ENCODE measurements around the gene CEP170. TPM values are rescaled to one million over a fixed set of nuclear protein-coding genes. Genes with fewer than 3 reads are reported as not detected.
"Not testable (repeated sequence)": the region's sequence is repeated elsewhere in the genome, so short reads cannot be mapped to it uniquely, and the experiment has no call there.

The CEP170 gene
- total RNA-seq, 1 experiment from 2014 or later: 55.2 TPM

DNA sequence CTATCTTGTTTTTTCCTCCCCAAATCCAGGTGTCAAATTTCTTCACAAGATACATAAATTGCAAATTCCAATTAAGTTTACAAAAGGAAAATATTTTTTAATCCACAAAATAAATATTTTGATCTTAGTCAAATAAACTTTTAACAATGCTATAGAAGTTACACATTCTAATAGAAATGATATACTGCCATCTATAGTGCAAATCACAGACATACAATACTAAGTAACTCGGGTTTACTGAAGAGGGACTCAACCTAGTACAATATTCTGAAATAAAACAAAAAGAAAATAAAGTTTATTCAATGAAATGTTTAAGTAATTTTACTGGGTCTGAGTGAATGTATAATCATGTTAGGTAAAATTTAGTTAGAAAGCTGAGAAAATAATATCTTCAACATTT lies 114.6 kb downstream of the CEP170 start:
- POLR2A ChIA-PET; H3K9ac ChIP-seq (ENCODE audit: low read length); DNase-seq (ENCODE audit: low read depth, low spot score); H3K4me2 ChIP-seq (ENCODE audit: low read length); BruUV-seq (replicated peaks); H3K9me2 ChIP-seq (ENCODE audit: insufficient read depth); RAD21 ChIA-PET (ENCODE audit: low non-redundant PET in 1 of 2, low total read pairs in 2 of 2, uncharacterized antibody in 2 of 2, unreplicated experiment in 2 of 2); H2AFZ ChIP-seq (ENCODE audit: low read depth, low read length, poor library complexity, severe bottlenecking); H3K4me1 ChIP-seq (ENCODE audit: control insufficient read depth in 1 of 2, insufficient read depth in 2 of 2, low read length in 2 of 2); H3K79me2 ChIP-seq (ENCODE audit: insufficient read depth, low read length); intact Hi-C loops (cut with micrococcal nuclease); H3K4me3 ChIP-seq (replicated peaks in 1 of 2; ENCODE audit: low read depth in 1 of 2, low read length in 2 of 2); H3K27me3 ChIP-seq (ENCODE audit: insufficient read depth, low read length); H3K27ac ChIP-seq (ENCODE audit: low read depth, low read length); ATAC-seq; CTCF ChIA-PET; H3K9me3 ChIP-seq (ENCODE audit: control insufficient read depth in 1 of 2, insufficient read depth in 1 of 2, low read depth in 1 of 2, low read length in 2 of 2); H4K20me1 ChIP-seq (ENCODE audit: insufficient read depth); H3K36me3 ChIP-seq (ENCODE audit: control insufficient read depth in 1 of 2, insufficient read depth in 2 of 2, low read length in 2 of 2): not testable (repeated sequence)
- TF ChIP-seq CTCF (IDR thresholded peaks at IDR 0.05 in 2 of 3, conservative IDR thresholded peaks at IDR 0.05 in 1 of 3; ENCODE audit: borderline replicate concordance in 1 of 3, insufficient read depth in 1 of 3, low read depth in 2 of 3, low read length in 2 of 3) (peak in 1 of 3 experiments; percentile 22; a peak in 1 of 6 replicates), RAD21 (IDR thresholded peaks at IDR 0.05; ENCODE audit: low read depth) (0 out of 2 replicates have a peak, but pooled peaks have one; percentile 24)

DNA sequence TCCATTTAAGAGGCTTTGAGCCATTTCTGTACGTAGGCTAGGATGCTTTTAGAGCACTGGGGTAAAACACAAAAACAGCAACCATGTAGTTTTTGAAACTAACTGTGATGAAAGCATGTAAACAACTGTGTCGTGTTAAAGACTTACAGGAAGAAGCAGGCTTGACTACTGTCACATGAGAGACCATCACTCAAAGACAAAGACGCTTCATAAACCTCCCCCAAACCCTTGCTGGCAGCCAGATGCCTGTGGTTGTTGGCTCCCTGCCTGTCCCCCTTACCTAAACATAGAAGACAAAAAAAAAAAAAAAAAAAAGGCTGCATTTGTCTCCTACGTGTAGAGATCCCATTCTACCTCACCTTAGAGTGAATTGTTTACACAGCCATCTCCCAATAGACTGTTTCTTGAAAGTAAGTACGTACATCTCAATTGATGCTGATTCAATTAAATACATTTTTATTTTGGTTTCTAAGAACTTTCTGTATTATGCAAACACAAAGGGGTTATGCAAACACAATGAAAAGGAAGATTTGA lies 132.1 kb downstream of the CEP170 start:
- CTCF ChIA-PET; H3K4me2 ChIP-seq (ENCODE audit: low read length); RAD21 ChIA-PET (ENCODE audit: low non-redundant PET in 1 of 2, low total read pairs in 2 of 2, uncharacterized antibody in 2 of 2, unreplicated experiment in 2 of 2); intact Hi-C loops (cut with micrococcal nuclease); DNase-seq (ENCODE audit: low read depth, low spot score); H3K27ac ChIP-seq (ENCODE audit: low read depth, low read length); H3K9ac ChIP-seq (ENCODE audit: low read length); BruUV-seq (replicated peaks); H3K36me3 ChIP-seq (ENCODE audit: control insufficient read depth in 1 of 2, insufficient read depth in 2 of 2, low read length in 2 of 2); H3K79me2 ChIP-seq (ENCODE audit: insufficient read depth, low read length); H3K9me3 ChIP-seq (ENCODE audit: control insufficient read depth in 1 of 2, insufficient read depth in 1 of 2, low read depth in 1 of 2, low read length in 2 of 2); H3K4me1 ChIP-seq (ENCODE audit: control insufficient read depth in 1 of 2, insufficient read depth in 2 of 2, low read length in 2 of 2); H2AFZ ChIP-seq (ENCODE audit: low read depth, low read length, poor library complexity, severe bottlenecking); POLR2A ChIA-PET; H3K9me2 ChIP-seq (ENCODE audit: insufficient read depth); ATAC-seq; H3K4me3 ChIP-seq (replicated peaks in 1 of 2; ENCODE audit: low read depth in 1 of 2, low read length in 2 of 2); H3K27me3 ChIP-seq (ENCODE audit: insufficient read depth, low read length); H4K20me1 ChIP-seq (ENCODE audit: insufficient read depth): not testable (repeated sequence)

GRCh38 chr1:243121939-243122338 lies 133.1 kb downstream of the CEP170 start:
- CTCF ChIA-PET; DNase-seq (ENCODE audit: low read depth, low spot score); H3K4me3 ChIP-seq (replicated peaks in 1 of 2; ENCODE audit: low read depth in 1 of 2, low read length in 2 of 2); BruUV-seq (replicated peaks); POLR2A ChIA-PET; H3K27ac ChIP-seq (ENCODE audit: low read depth, low read length); H3K9me2 ChIP-seq (ENCODE audit: insufficient read depth); intact Hi-C loops (cut with micrococcal nuclease); H2AFZ ChIP-seq (ENCODE audit: low read depth, low read length, poor library complexity, severe bottlenecking); H3K36me3 ChIP-seq (ENCODE audit: control insufficient read depth in 1 of 2, insufficient read depth in 2 of 2, low read length in 2 of 2); H3K4me1 ChIP-seq (ENCODE audit: control insufficient read depth in 1 of 2, insufficient read depth in 2 of 2, low read length in 2 of 2); H3K9ac ChIP-seq (ENCODE audit: low read length); ATAC-seq; H3K27me3 ChIP-seq (ENCODE audit: insufficient read depth, low read length); RAD21 ChIA-PET (ENCODE audit: low non-redundant PET in 1 of 2, low total read pairs in 2 of 2, uncharacterized antibody in 2 of 2, unreplicated experiment in 2 of 2); H3K9me3 ChIP-seq (ENCODE audit: control insufficient read depth in 1 of 2, insufficient read depth in 1 of 2, low read depth in 1 of 2, low read length in 2 of 2); H3K79me2 ChIP-seq (ENCODE audit: insufficient read depth, low read length); H3K4me2 ChIP-seq (ENCODE audit: low read length); H4K20me1 ChIP-seq (ENCODE audit: insufficient read depth): not testable (repeated sequence)

GRCh38 chr1:243118601-243119322 lies 136.3 kb downstream of the CEP170 start:
- H3K79me2 ChIP-seq (ENCODE audit: insufficient read depth, low read length); H3K9me3 ChIP-seq (ENCODE audit: control insufficient read depth in 1 of 2, insufficient read depth in 1 of 2, low read depth in 1 of 2, low read length in 2 of 2); H3K27ac ChIP-seq (ENCODE audit: low read depth, low read length); H2AFZ ChIP-seq (ENCODE audit: low read depth, low read length, poor library complexity, severe bottlenecking); intact Hi-C loops (cut with micrococcal nuclease); H3K36me3 ChIP-seq (ENCODE audit: control insufficient read depth in 1 of 2, insufficient read depth in 2 of 2, low read length in 2 of 2); H3K9me2 ChIP-seq (ENCODE audit: insufficient read depth); CTCF ChIA-PET; H3K4me1 ChIP-seq (ENCODE audit: control insufficient read depth in 1 of 2, insufficient read depth in 2 of 2, low read length in 2 of 2); H4K20me1 ChIP-seq (ENCODE audit: insufficient read depth); DNase-seq (ENCODE audit: low read depth, low spot score); RAD21 ChIA-PET (ENCODE audit: low non-redundant PET in 1 of 2, low total read pairs in 2 of 2, uncharacterized antibody in 2 of 2, unreplicated experiment in 2 of 2); BruUV-seq (replicated peaks); H3K4me3 ChIP-seq (replicated peaks in 1 of 2; ENCODE audit: low read depth in 1 of 2, low read length in 2 of 2); H3K9ac ChIP-seq (ENCODE audit: low read length); POLR2A ChIA-PET; H3K27me3 ChIP-seq (ENCODE audit: insufficient read depth, low read length); H3K4me2 ChIP-seq (ENCODE audit: low read length): not testable (repeated sequence)
- ATAC-seq: peak; percentile 66; the same call in 1 of the 2 replicates
